Stomach (tissue), 9 donors: ENCODE measurements around the gene CORT. TPM values are rescaled to one million over a fixed set of nuclear protein-coding genes. Genes with fewer than 3 reads are reported as not detected.
"Not testable (repeated sequence)": the region's sequence is repeated elsewhere in the genome, so short reads cannot be mapped to it uniquely, and the experiment has no call there.

Experiments used
- DNase-seq, 2 donors: peaks; one replicate each; pipeline versions ENCODE4 v3.0.0 to v3.0.0-alpha.2; 2013 to 2019
- H3K27ac ChIP-seq, 5 donors: fragments of 200-600 bp in 4 of 5; sonication (generic) in 4 of 5; one replicate each; pipeline ENCODE4 v1.5.1; 2013 to 2019; ENCODE audit warnings: mild to moderate bottlenecking in 1 of 5, moderate library complexity in 1 of 5
- H3K27me3 ChIP-seq, 3 donors: fragments of 200-600 bp; sonication (generic); one replicate each; pipeline ENCODE4 v1.5.1; 2017 to 2019; ENCODE audit warnings: mixed run types in 1 of 3
- H3K36me3 ChIP-seq, 4 donors: fragments of 200-600 bp; sonication (generic); 1 replicate in 3 of 4; 2 replicates in 1 of 4; pipeline ENCODE4 v1.5.1; 2016 to 2019
- H3K4me1 ChIP-seq, 4 donors: fragments of 200-600 bp; sonication (generic); one replicate each; pipeline ENCODE4 v1.5.1; 2016 to 2019
- H3K4me3 ChIP-seq, 4 donors: fragments of 200-600 bp; sonication (generic) in 3 of 4; one replicate each; pipeline ENCODE4 v1.5.1; 2016 to 2019; ENCODE audit warnings: mild to moderate bottlenecking in 1 of 4
- H3K9me3 ChIP-seq, 4 donors: fragments of 200-600 bp; sonication (generic); one replicate each; pipeline ENCODE4 v1.5.1; 2016 to 2019
- EP300 ChIP-seq: sonication (generic); formaldehyde crosslinking; IDR thresholded peaks from one replicate; pipeline ENCODE4 v1.6.1; 2017; ENCODE audit warnings: antibody characterized with exemption
- POLR2A ChIP-seq, 4 donors: fragments of 450-650 bp; IDR thresholded peaks; one replicate each; pipeline ENCODE4 v1.6.1; 2016; ENCODE audit warnings: antibody characterized with exemption in 4 of 4, control low read depth in 2 of 4, mild to moderate bottlenecking in 1 of 4, moderate library complexity in 1 of 4
- POLR2AphosphoS5 ChIP-seq, 3 donors: sonication (generic); formaldehyde crosslinking; IDR thresholded peaks; one replicate each; pipeline ENCODE4 v1.6.1; 2016; ENCODE audit warnings: antibody characterized with exemption in 3 of 3
- WGBS, 5 donors: extraction: QIAGEN DNeasy Blood & Tissue Kit in 3 of 5; methylation state at CpG; one replicate each; pipeline versions ENCODE4 v1.1.5 to v1.1.7; 2013 to 2018; 5-methylcytosine and 5-hydroxymethylcytosine counted together
- intact Hi-C: fragments of 100-400 bp; cut with DNase I; formaldehyde crosslinking; loops from one replicate; pipeline ENCODE4 v1.15.1; 2023; ENCODE audit warnings: low total_unique reads
- polyA plus RNA-seq, 3 donors: library from polyadenylated mRNA; stranded (reverse); fragments of 200-250 nt; gene quantifications; one replicate each; pipeline ENCODE4 v1.2.3, GENCODE V29; 2013
- total RNA-seq, 5 donors: library from RNA; depleted of rRNA; stranded (reverse); fragments of >200 nt; gene quantifications; one replicate each; pipeline versions ENCODE4 v1.1.0 to v1.2.3, GENCODE V29; 2014 to 2016
- TF ChIP-seq, protein P1 (sequence below), 7 experiments: fragments of 450-650 bp in 4 of 7; fragments of 200-600 bp in 3 of 7; sonication (generic) in 3 of 7; IDR thresholded peaks; one replicate each; pipeline ENCODE4 v1.5.1; 2016 to 2019; ENCODE audit warnings: antibody characterized with exemption in 7 of 7, control low read depth in 2 of 7, mild to moderate bottlenecking in 1 of 7
- donor health status: healthy with polysubstance abuse.
- donor health status: Bipolar disorder and iron deficiency.
- donor health status: healthy.

The CORT gene
- total and polyA plus RNA-seq, 8 donors = 0.40 to 4.0 (median 1.7) TPM; not detected in 4

DNA sequence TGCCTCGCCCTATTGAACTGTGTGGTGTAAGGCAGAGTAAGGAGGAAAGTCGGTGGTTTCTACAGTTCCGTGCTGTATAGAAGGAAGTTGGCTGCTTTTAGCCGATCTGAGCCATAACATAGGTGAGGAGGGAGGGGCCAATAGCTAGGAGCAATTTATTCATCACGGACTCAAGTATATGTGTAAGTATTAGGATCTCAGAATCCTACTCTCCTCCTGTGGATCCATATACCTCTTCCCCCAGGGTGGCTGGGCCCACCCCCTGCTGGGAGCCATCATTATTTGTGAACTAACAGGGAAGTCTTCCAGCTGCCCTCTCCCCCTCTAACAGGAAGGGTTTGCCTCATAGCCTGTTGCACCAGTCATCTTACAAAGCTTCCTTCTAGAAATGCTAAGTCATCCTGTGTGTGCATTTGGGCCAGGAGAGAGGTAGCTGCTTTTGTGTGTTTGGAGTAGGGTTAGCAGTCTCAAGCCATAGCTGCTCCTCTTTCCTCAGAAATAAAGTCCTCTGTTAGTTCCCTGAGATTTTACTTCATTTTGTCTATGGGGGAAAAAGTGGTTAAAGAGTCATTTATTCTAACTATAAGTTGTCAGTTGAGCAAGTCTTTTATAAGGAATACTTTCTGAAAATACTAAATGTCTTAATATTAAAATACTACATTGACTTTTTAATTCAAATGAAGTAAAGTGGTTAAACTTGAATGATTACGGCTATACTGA lies 34.5 kb upstream of the CORT start:
- Histone ChIP-seq H3K36me3 (peaks cover 71 to 100% (median 99%) of the 10 kb centered on the region in 4 donors), H3K27me3 (no peaks in the 10 kb centered on the region), H3K4me1 (peaks cover 0 to 11% (median 0%) of the 10 kb centered on the region in 4 donors), H3K4me3 (no peak overlapping the region), H3K27ac (peak overlapping the region in 4 of 5 donors; percentile 39 to 76 (median 68)), H3K9me3 (no peaks in the 10 kb centered on the region)
- 63 to 77% (median 71%) methylated on average over 6 of the region's 6 CpGs for WGBS, 5 donors
- TF ChIP-seq POLR2AphosphoS5 (IDR thresholded peaks at IDR 0.05) = peak in 2 of 3 donors; percentile 47 to 65
- TF ChIP-seq, protein P1, sequence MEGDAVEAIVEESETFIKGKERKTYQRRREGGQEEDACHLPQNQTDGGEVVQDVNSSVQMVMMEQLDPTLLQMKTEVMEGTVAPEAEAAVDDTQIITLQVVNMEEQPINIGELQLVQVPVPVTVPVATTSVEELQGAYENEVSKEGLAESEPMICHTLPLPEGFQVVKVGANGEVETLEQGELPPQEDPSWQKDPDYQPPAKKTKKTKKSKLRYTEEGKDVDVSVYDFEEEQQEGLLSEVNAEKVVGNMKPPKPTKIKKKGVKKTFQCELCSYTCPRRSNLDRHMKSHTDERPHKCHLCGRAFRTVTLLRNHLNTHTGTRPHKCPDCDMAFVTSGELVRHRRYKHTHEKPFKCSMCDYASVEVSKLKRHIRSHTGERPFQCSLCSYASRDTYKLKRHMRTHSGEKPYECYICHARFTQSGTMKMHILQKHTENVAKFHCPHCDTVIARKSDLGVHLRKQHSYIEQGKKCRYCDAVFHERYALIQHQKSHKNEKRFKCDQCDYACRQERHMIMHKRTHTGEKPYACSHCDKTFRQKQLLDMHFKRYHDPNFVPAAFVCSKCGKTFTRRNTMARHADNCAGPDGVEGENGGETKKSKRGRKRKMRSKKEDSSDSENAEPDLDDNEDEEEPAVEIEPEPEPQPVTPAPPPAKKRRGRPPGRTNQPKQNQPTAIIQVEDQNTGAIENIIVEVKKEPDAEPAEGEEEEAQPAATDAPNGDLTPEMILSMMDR (IDR thresholded peaks at IDR 0.05) = no peak
- DNase-seq = peak; percentile 21 to 34
- intact Hi-C loops = no loop called here

DNA sequence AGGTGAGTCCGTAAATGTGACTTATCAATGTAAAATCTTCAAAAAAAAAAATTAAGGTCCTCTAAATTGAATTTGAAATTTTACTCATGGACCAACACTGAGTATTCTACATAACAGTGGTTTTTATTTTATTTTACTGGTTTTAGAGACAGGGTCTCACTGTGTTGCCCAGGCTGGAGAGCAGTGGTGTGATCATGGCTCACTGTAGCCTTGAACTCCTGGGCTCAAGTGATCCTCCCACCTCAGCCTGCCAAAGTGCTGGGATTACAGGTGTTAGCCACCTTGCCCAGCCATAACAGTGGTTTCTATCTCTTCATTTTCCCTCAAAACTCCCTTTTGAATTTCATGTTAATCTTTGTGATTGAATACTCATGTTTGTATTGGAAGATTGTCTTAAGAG lies 33.9 kb upstream of the CORT start:
- DNase-seq, H3K9me3 ChIP-seq, H3K27me3 ChIP-seq, intact Hi-C loops, H3K4me3 ChIP-seq: not testable (repeated sequence)
- WGBS, 5 donors = 88 to 100% (median 93%) methylated on average over 1 of the region's 1 CpG
- peak overlapping the region in 4 of 5 donors; percentile 39 to 76 (median 68) for H3K27ac ChIP-seq
- H3K4me1 ChIP-seq = peaks cover 0 to 11% (median 0%) of the 10 kb centered on the region in 4 donors
- H3K36me3 ChIP-seq = peaks cover 65 to 100% (median 99%) of the 10 kb centered on the region in 4 donors

DNA sequence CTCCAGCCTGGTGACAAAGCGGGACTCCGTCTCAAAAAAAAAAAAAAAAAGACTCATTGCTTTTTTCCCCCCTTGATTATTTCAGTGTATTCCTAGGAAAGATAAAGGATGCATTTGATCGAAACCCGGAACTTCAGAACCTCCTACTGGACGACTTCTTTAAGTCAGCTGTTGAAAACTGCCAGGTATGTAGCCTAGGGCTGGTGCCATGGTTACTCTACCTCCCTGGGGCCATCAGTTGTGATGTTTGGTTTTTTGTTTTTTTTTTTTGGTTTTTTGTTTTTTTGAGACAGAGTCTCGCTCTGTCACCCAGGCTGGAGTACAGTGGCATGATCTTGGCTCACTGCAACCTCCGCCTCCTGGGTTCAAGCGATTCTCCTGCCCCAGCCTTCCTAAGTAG lies 31.1 kb upstream of the CORT start:
- H3K27ac ChIP-seq, intact Hi-C loops, H3K27me3 ChIP-seq, H3K4me3 ChIP-seq, DNase-seq, H3K9me3 ChIP-seq: not testable (repeated sequence)
- H3K4me1 ChIP-seq = peaks cover 0 to 11% (median 0%) of the 10 kb centered on the region in 4 donors
- WGBS, 5 donors = 90 to 96% (median 94%) methylated on average over 8 of the region's 8 CpGs
- peaks cover 42 to 88% (median 82%) of the 10 kb centered on the region in 4 donors for H3K36me3 ChIP-seq

DNA sequence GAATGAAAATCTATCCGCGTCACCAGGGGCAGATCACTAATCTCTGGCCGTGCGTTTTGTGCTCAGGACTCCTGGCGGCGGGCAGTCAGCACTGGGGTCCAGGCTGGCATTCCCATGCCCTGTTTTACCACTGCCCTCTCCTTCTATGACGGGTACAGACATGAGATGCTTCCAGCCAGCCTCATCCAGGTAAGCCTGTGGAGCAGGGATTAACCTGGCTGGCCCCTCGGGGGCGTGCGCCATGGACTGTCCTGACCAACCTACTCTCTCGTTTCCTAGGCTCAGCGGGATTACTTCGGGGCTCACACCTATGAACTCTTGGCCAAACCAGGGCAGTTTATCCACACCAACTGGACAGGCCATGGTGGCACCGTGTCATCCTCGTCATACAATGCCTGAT lies 30.5 kb upstream of the CORT start:
- 87 to 94% (median 91%) methylated on average over 15 of the region's 15 CpGs for WGBS, 5 donors
- Histone ChIP-seq H3K36me3 (peaks cover 38 to 82% (median 76%) of the 10 kb centered on the region in 4 donors), H3K4me1 (peaks cover 0 to 11% (median 0%) of the 10 kb centered on the region in 4 donors), H3K27ac (no peak overlapping the region), H3K4me3 (no peak overlapping the region), H3K9me3 (no peaks in the 10 kb centered on the region), H3K27me3 (no peaks in the 10 kb centered on the region)
- no peak for TF ChIP-seq POLR2A (IDR thresholded peaks at IDR 0.05)
- TF ChIP-seq EP300 = no peak
- TF ChIP-seq, protein P1 (IDR thresholded peaks at IDR 0.05) = no peak
- no peak for TF ChIP-seq POLR2AphosphoS5 (IDR thresholded peaks at IDR 0.05)
- DNase-seq = no peak
- intact Hi-C loops = no loop called here

DNA sequence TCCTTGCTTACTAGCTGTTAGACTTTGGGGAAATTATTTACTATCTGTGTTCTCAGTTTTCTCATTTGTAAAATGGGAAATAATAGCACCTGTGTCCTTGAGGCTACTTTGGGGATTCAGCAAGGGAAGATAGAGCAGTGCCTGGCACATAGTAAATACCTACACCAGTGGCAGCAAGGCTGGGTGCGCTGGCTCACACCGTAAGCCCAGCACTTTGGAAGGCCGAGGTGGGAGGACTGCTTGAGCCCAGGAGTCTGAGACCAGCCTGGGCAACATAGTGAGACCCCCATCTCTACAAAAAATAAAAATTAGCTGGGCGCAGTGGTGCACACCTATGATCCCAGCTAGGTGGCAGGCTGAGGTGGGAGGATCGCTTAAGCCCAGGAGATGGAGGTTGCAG lies 28.2 kb upstream of the CORT start:
- DNase-seq = no peak
- intact Hi-C loops = no loop called here
- H3K27me3 ChIP-seq = no peaks in the 10 kb centered on the region
- TF ChIP-seq, protein P1 (IDR thresholded peaks at IDR 0.05) = no peak
- TF ChIP-seq POLR2A (IDR thresholded peaks at IDR 0.05) = no peak
- no peak for TF ChIP-seq POLR2AphosphoS5 (IDR thresholded peaks at IDR 0.05)
- TF ChIP-seq EP300 = no peak
- H3K36me3 ChIP-seq = peaks cover 29 to 61% (median 53%) of the 10 kb centered on the region in 4 donors
- 92 to 97% (median 95%) methylated on average over 5 of the region's 5 CpGs for WGBS, 5 donors
- H3K9me3 ChIP-seq = no peaks in the 10 kb centered on the region
- no peak overlapping the region for H3K4me3 ChIP-seq
- no peaks in the 10 kb centered on the region for H3K4me1 ChIP-seq
- H3K27ac ChIP-seq = no peak overlapping the region
